Neuronal stem cell (in vitro differentiated cells): Measurements from ENCODE around the gene GCGR.
"Not testable (repeated sequence)": the region's sequence is repeated elsewhere in the genome, so short reads cannot be mapped to it uniquely, and the experiment has no call there.

Source experiments
- DNase-seq: peaks from one replicate; pipeline ENCODE4 v3.0.0-alpha.2; 2013; ENCODE audit warnings: low spot score
- H2AFZ ChIP-seq: one replicate; pipeline ENCODE4 v1.6.1; 2013; ENCODE audit warnings: mild to moderate bottlenecking, low read length, inconsistent platforms
- H2AK5ac ChIP-seq: 2 replicates; pipeline ENCODE4 v1.6.1; 2013; ENCODE audit warnings: low read depth, mild to moderate bottlenecking, inconsistent platforms, low read length, moderate library complexity, mixed read lengths
- H2BK120ac ChIP-seq: 2 replicates; pipeline ENCODE4 v1.6.1; 2013; ENCODE audit warnings: low read depth, mild to moderate bottlenecking, inconsistent platforms, low read length, moderate library complexity, mixed read lengths
- H2BK12ac ChIP-seq: one replicate; pipeline ENCODE4 v1.6.1; 2013; ENCODE audit warnings: low read length, inconsistent platforms
- H2BK15ac ChIP-seq: 2 replicates; pipeline ENCODE4 v1.6.1; 2013; ENCODE audit warnings: mild to moderate bottlenecking, low read length, inconsistent platforms, mixed read lengths
- H2BK5ac ChIP-seq: one replicate; pipeline ENCODE4 v1.6.1; 2013; ENCODE audit warnings: inconsistent platforms, mild to moderate bottlenecking, low read length, moderate library complexity
- H3K14ac ChIP-seq: one replicate; pipeline ENCODE4 v1.6.1; 2013; ENCODE audit warnings: low read length, inconsistent platforms
- H3K18ac ChIP-seq: 2 replicates; pipeline ENCODE4 v1.6.1; 2013; ENCODE audit warnings: low read length, inconsistent platforms
- H3K23ac ChIP-seq: 2 replicates; pipeline ENCODE4 v1.6.1; 2013; ENCODE audit warnings: low read depth, mild to moderate bottlenecking, mixed read lengths, low read length, inconsistent platforms; ENCODE audit not compliant: poor library complexity
- H3K27ac ChIP-seq: replicated peaks from 3 replicates; pipeline ENCODE4 v1.5.1; 2013; ENCODE audit warnings: low read length, inconsistent platforms
- H3K27me3 ChIP-seq, 3 experiments: 2 replicates each; pipeline ENCODE4 v1.6.1; 2013; ENCODE audit warnings: low read length in 3 of 3, mild to moderate bottlenecking in 2 of 3, inconsistent platforms in 1 of 3, low read depth in 1 of 3, mixed read lengths in 1 of 3, moderate library complexity in 1 of 3; ENCODE audit not compliant: control insufficient read depth in 3 of 3, insufficient read depth in 3 of 3
- H3K36me3 ChIP-seq, 2 donors: replicated peaks in 1 of 2; 2 replicates each; pipeline ENCODE4 v1.6.1; 2013; ENCODE audit warnings: low read length in 2 of 2; ENCODE audit not compliant: control insufficient read depth in 2 of 2, insufficient read depth in 2 of 2
- H3K4ac ChIP-seq: 2 replicates; pipeline ENCODE4 v1.6.1; 2013; ENCODE audit warnings: inconsistent platforms, mild to moderate bottlenecking, low read length, moderate library complexity
- H3K4me1 ChIP-seq, 2 donors: 1 replicate in 1 of 2; 2 replicates in 1 of 2; pipeline ENCODE4 v1.6.1; 2013; ENCODE audit warnings: low read length in 2 of 2, low read depth in 1 of 2; ENCODE audit not compliant: control insufficient read depth in 2 of 2, insufficient read depth in 1 of 2
- H3K4me2 ChIP-seq: one replicate; pipeline ENCODE4 v1.6.1; 2013; ENCODE audit warnings: mild to moderate bottlenecking, low read length, inconsistent platforms; ENCODE audit not compliant: insufficient read depth, poor library complexity, severe bottlenecking
- H3K4me3 ChIP-seq, 2 donors: 2 replicates each; pipeline ENCODE4 v1.5.1; 2013; ENCODE audit warnings: low read length in 2 of 2, mild to moderate bottlenecking in 2 of 2, inconsistent platforms in 1 of 2, moderate library complexity in 1 of 2
- H3K79me1 ChIP-seq: one replicate; pipeline ENCODE4 v1.6.1; 2013; ENCODE audit warnings: low read depth, mild to moderate bottlenecking, inconsistent platforms, low read length, moderate library complexity
- H3K9ac ChIP-seq: one replicate; pipeline ENCODE4 v1.6.1; 2013; ENCODE audit warnings: mild to moderate bottlenecking, low read depth, low read length, inconsistent platforms; ENCODE audit not compliant: poor library complexity
- H3K9me3 ChIP-seq, 2 donors: replicated peaks in 1 of 2; 2 replicates each; pipeline versions ENCODE3 to v1.6.1; 2013; ENCODE audit warnings: low read length in 2 of 2, mild to moderate bottlenecking in 2 of 2, inconsistent platforms in 1 of 2, low read depth in 1 of 2, mixed read lengths in 1 of 2, moderate library complexity in 1 of 2; ENCODE audit not compliant: control insufficient read depth in 2 of 2, insufficient read depth in 1 of 2
- H4K8ac ChIP-seq: one replicate; pipeline ENCODE4 v1.6.1; 2013; ENCODE audit warnings: low read depth, mild to moderate bottlenecking, inconsistent platforms, low read length, moderate library complexity
- H4K91ac ChIP-seq: one replicate; pipeline ENCODE4 v1.6.1; 2013; ENCODE audit warnings: low read length, low read depth, mild to moderate bottlenecking, inconsistent platforms; ENCODE audit not compliant: poor library complexity
- WGBS, 2 donors: extraction: QIAGEN DNeasy Blood & Tissue Kit; methylation state at CpG; one replicate each; pipeline ENCODE4 v1.1.7; 2013; ENCODE audit warnings: missing lambda C conversion rate in 2 of 2, mixed read lengths in 1 of 2; ENCODE audit not compliant: insufficient read length in 2 of 2, insufficient replicate concordance in 1 of 2; ENCODE audit errors: extremely low coverage in 2 of 2; 5-methylcytosine and 5-hydroxymethylcytosine counted together

GCGR gene

GRCh38 chr17:81837641-81838040 is 33.7 kb downstream of the GCGR start:
- H2BK12ac ChIP-seq = no peak overlapping the region
- DNase-seq = no peak
- H3K4me2 ChIP-seq = no peak overlapping the region
- H3K18ac ChIP-seq = no peak overlapping the region
- WGBS, 2 donors = no CpG with 5 or more reads among the region's 9 CpGs
- H3K4me3 ChIP-seq = no peak overlapping the region
- H3K9me3 ChIP-seq = no peaks in the 10 kb centered on the region
- no peak overlapping the region for H3K14ac ChIP-seq
- no peak overlapping the region for H3K9ac ChIP-seq
- no peak overlapping the region for H4K91ac ChIP-seq
- H2BK5ac ChIP-seq = no peak overlapping the region
- H4K8ac ChIP-seq = no peak overlapping the region
- no peak overlapping the region for H2AFZ ChIP-seq
- H2BK15ac ChIP-seq = no peak overlapping the region
- no peak overlapping the region for H3K27ac ChIP-seq
- no peak overlapping the region for H2AK5ac ChIP-seq
- peaks cover 14% of the 10 kb centered on the region for H3K79me1 ChIP-seq
- H3K23ac ChIP-seq = no peak overlapping the region
- no peak overlapping the region for H2BK120ac ChIP-seq
- H3K4ac ChIP-seq = no peak overlapping the region
- peaks cover 0 to 3% of the 10 kb centered on the region in 2 donors for H3K4me1 ChIP-seq
- no peaks in the 10 kb centered on the region for H3K27me3 ChIP-seq
- H3K36me3 ChIP-seq = peaks cover 4 to 5% of the 10 kb centered on the region in 2 donors

DNA sequence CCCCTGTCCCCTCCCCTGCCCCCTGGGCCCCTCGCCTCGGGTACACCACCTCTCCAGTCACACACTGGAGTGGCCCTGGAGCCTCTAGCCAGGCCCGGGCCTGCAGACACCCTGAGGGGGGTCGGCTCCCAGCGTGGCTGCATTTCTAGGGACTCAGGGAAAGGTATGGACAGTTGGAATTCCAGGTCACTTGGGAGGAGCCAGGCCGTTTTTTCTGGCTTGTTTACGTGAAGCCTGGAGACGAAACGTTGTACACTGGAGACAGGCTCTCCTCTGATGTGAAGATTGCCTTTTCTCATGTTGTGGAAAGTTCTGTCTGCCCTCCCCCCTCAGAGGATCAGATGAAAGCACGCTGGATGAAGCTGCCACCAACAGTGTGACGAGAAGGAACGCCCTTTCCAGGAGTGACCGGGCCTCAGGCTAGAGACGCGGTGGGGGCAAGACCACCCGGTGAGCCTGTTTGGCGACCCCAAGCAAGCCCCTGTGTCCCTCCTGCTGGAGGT is 34.9 kb downstream of the GCGR start:
- peaks cover 12% of the 10 kb centered on the region for H3K79me1 ChIP-seq
- no peak overlapping the region for H3K27ac ChIP-seq
- H4K8ac ChIP-seq = no peak overlapping the region
- no CpG with 5 or more reads among the region's 17 CpGs for WGBS, 2 donors
- no peaks in the 10 kb centered on the region for H3K27me3 ChIP-seq
- H2AFZ ChIP-seq = peak overlapping the region; percentile 37
- no peak overlapping the region for H2BK12ac ChIP-seq
- H2BK15ac ChIP-seq = no peak overlapping the region
- H3K36me3 ChIP-seq = peaks cover 14 to 16% of the 10 kb centered on the region in 2 donors
- H2AK5ac ChIP-seq = no peak overlapping the region
- no peak overlapping the region for H3K9ac ChIP-seq
- no peak overlapping the region for H4K91ac ChIP-seq
- H3K18ac ChIP-seq = no peak overlapping the region
- H3K4me2 ChIP-seq = no peak overlapping the region
- H3K9me3 ChIP-seq = no peaks in the 10 kb centered on the region
- no peak for DNase-seq
- no peak overlapping the region for H3K4ac ChIP-seq
- H3K14ac ChIP-seq = no peak overlapping the region
- H3K23ac ChIP-seq = no peak overlapping the region
- H2BK120ac ChIP-seq = no peak overlapping the region
- no peak overlapping the region for H2BK5ac ChIP-seq
- H3K4me3 ChIP-seq = no peak overlapping the region
- H3K4me1 ChIP-seq = peaks cover 0 to 3% of the 10 kb centered on the region in 2 donors

- peak overlapping the region; percentile 37 for H2AFZ ChIP-seq
- DNase-seq = no peak
- no peak overlapping the region for H3K4ac ChIP-seq
- H3K4me1 ChIP-seq = peaks cover 0 to 1% of the 10 kb centered on the region in 2 donors
- no peak overlapping the region for H3K27ac ChIP-seq
- no peak overlapping the region for H3K9ac ChIP-seq
- H3K23ac ChIP-seq = no peak overlapping the region
- H3K36me3 ChIP-seq = peaks cover 19 to 21% of the 10 kb centered on the region in 2 donors
- no peak overlapping the region for H3K18ac ChIP-seq
- H2BK5ac ChIP-seq = no peak overlapping the region
- H3K14ac ChIP-seq = no peak overlapping the region
- no peaks in the 10 kb centered on the region for H3K9me3 ChIP-seq
- no peak overlapping the region for H2BK12ac ChIP-seq
- H2BK120ac ChIP-seq = no peak overlapping the region
- H2BK15ac ChIP-seq = no peak overlapping the region
- H3K27me3 ChIP-seq = no peaks in the 10 kb centered on the region
- WGBS, 2 donors = no CpG with 5 or more reads among the region's 15 CpGs
- H2AK5ac ChIP-seq = no peak overlapping the region
- H4K8ac ChIP-seq = no peak overlapping the region
- peaks cover 12% of the 10 kb centered on the region for H3K79me1 ChIP-seq
- no peak overlapping the region for H3K4me2 ChIP-seq
- no peak overlapping the region for H4K91ac ChIP-seq
- H3K4me3 ChIP-seq = no peak overlapping the region
Measured at GRCh38 chr17:81839301-81839700, 35.4 kb downstream of the GCGR start.

- not testable (repeated sequence) for H3K9ac ChIP-seq, H3K23ac ChIP-seq, H3K9me3 ChIP-seq, H4K91ac ChIP-seq, H3K4me1 ChIP-seq, H3K18ac ChIP-seq, DNase-seq, H2AFZ ChIP-seq, H2BK15ac ChIP-seq, H3K27ac ChIP-seq, H2AK5ac ChIP-seq, H3K4ac ChIP-seq, H4K8ac ChIP-seq, H2BK12ac ChIP-seq, H2BK120ac ChIP-seq, H3K4me2 ChIP-seq, H3K79me1 ChIP-seq, H3K27me3 ChIP-seq, H3K14ac ChIP-seq, H3K4me3 ChIP-seq, H2BK5ac ChIP-seq
- peaks cover 27 to 29% of the 10 kb centered on the region in 2 donors for H3K36me3 ChIP-seq
- WGBS, 2 donors = no CpG with 5 or more reads among the region's 5 CpGs
Measured at GRCh38 chr17:81840059-81840458, 36.1 kb downstream of the GCGR start.
